GM11168 (cell line): Measurements from ENCODE around the gene TM6SF1.
"Not testable (repeated sequence)": the region's sequence is repeated elsewhere in the genome, so short reads cannot be mapped to it uniquely, and the experiment has no call there.

Source experiments
- in situ Hi-C: fragments of 300-500 bp; cut with MboI; formaldehyde crosslinking; loops from one replicate; pipeline ENCODE4 v1.12.0; 2022; ENCODE audit warnings: low sequenced_read_pairs; ENCODE audit not compliant: unreplicated experiment

The TM6SF1 gene

DNA sequence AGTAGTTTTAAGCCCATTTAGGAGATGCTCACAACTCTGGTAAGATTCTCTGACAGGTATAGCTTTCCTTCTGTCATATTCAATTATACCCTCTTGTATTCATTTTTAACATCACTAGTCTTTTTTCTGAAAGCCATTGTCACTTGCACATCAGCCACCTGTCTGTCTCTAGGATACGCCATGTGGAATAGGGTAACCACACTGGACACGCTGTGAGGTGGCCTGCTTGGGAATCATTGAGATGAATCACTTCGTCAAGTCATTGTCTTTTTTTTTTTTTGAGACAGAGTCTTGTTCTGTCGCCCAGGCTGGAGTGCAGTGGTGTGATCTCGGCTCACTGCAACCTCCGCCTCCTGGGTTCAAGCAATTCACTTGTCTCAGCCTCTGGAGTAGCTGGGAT is 7.4 kb downstream of the TM6SF1 start:
- in situ Hi-C loops: no loop called here

DNA sequence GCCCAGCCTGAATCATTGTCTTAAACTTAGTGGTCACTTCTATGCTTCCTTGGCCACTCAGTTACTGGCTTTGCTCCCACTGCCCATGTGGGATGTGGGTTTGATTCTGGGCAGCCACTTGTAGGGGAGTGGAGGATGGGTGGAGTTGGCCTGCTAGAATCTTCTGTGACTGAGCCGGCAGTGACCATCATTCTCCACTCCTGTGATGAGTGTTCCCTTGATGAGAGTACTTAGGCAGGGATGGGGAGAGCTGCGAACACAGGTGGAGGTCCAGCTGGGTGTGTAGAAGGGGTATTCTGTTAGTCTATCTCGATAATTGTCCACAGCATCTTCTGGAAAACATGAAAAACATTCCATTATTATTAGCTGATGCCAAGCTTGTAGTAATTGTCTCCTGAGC is 8.0 kb downstream of the TM6SF1 start:
- in situ Hi-C loops: no loop called here

DNA sequence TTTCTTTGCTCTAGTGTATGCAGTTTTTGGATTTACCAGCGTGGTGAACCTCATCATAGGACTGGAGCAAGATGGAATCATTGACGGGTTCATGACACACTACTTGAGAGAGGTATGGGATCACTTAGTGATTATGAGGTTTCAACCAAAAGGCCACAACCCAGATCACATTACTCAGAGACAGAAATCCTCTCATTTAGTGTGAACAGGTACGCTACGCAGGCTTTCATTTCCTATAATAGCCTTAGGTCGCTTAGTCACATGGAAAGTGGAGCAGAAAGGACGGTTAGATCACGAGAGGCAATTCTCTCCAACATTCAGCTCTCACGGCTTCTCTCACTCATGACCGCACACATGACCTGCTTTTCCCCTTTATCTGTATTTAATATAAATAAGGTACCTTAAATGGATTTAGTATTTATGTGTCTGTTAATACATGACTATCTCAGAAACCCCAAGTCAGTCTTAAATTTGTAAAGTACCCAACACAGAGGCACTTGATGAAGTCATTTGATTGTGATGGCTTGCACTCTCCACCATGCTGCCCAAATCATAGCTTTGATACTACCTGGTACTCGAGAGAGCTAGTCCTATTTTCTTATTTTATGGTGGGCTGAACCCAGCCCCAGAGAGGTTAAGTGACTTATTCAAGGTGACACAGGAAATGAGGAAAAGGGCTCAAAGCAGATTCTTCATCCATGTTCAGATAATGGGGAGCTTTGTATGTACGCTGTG is 8.6 kb downstream of the TM6SF1 start:
- in situ Hi-C loops: no loop called here

DNA sequence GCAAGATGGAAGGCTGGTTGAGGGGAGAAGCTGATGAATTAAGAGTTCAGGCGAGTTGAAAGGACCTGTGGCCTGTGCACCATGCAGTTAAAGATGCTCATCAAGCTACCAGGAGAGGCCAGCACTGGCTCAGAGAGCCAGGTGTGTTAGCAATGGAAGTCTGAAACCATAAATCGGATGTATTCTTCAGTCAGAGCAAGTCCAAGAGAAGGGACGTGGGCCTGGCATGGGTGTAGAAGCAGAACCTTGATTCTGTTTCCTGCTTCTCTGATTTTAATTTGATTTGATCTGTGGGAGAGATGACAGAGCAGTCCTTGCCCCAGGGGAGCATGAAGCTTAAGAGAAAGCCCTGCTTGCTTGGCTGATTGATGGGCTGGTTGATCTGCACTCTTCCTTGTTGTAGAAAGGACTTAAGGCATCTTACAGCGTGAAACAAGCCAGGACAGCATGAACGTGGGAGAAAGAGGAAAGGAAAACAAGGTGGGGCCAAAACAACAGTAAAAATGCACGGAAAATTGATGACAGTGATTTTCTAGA is 10.9 kb downstream of the TM6SF1 start:
- in situ Hi-C loops: no loop called here

DNA sequence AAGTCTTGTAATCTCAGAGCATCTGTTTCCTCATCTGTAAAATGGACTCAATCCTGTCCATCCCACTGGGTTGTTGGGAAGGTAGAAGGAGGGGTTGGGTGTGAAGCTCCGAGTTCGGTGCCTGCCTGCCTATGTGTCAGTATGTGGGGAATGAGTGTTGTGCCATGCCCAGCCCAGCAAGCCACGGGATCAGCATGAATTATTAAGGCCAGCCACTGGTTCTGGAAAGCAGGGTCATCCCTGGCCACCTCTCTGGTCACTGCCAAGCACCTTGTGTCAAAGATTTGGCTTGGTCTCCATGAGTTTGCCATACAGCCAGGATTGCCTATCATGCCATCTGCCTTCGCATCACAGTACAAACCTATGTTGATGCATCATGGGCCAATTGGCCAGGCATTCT is 11.5 kb downstream of the TM6SF1 start:
- in situ Hi-C loops: no loop called here

DNA sequence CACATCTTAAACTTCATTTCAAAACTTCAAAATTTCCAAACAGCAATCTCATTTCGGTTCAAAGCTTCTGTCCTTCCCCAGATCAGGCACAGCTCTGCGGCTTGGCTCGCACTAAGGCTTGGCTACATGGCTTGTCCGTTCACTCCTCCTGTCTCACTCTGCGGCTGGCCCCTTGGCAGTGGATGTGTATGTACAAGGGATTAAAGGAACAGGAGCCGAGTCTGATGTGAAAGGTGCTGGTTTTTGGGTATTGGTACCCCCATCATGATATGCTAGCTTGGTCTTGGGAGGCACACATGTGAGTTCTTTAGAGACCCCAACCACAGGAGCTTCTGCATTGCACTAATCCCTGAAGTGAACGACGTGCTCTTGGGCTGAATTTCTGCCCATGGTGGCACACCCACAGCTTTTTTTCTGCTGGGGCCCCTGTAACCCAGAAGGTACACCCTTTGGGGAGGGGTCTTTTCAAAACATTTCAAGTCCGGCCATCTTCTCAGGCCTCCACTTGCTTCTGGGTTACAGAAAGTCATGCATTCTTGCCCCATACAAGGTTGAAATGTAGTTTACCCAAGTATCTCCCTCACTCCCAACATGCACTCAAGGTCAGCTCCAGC is 12.6 kb downstream of the TM6SF1 start:
- in situ Hi-C loops: no loop called here

DNA sequence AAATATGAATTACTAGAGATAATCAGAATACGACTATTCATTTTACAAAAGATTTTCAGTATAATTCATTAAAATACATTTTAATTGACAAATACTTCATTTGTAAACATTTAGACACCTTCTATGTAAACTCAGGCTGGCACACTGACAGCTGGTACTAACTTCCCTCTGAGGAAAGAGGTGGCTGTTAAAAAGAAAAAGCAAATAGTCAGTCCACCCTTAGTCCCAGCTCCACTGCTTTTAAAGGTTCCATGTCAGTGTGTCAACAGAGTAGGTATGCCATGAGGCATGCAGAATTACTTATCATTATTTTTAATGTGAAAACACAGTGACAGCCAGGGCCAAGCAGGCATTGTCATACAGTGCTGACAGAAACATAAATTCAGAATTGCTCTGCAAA is 16.1 kb downstream of the TM6SF1 start:
- in situ Hi-C loops: no loop called here

DNA sequence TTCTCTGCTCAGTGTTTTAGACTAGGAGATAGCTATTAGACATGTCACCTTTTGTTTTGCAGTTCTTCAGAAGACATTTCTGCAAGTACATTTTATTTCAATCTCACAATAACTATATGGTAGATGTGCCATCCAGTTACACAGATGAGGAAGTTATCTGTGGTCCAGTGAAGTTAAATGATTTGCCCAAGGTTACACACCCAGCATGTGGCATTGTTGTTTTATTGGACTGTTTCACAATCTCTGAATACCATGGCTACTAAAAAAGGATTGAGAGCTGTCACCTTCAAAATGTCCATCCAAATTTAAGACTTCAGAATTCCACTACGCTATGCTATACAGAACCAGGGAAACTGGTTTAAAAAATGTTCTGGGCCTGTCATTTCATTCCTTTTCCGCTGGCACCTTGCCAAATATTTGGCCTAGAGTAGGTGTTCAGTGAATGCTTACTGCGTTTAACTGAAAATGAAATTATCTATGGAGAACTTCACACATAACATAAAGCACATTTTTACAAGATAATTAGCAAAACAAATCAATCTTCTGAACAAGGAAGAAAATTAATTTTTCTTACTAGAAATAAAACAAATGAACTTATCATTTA is 20.2 kb downstream of the TM6SF1 start:
- in situ Hi-C loops: no loop called here

DNA sequence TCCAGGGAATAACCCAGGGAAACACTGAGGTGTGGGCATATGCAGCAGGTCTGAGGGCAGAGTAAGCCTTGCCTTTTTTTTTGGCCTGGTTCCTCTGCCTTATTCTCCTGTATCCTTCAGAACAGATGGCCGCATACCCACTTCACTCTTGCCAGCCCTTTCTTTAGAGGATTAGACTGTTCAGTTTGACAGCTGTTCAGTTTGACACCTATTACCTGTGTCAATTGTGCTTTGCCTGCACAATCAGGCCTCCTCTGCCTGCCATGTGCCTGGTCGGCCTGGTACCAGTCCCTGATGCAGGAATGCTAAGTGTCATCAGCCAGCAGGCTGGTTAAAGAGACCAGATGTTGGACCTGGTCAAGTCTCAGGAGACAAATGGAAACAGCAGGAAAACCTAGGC is 22.3 kb downstream of the TM6SF1 start:
- in situ Hi-C loops: no loop called here

DNA sequence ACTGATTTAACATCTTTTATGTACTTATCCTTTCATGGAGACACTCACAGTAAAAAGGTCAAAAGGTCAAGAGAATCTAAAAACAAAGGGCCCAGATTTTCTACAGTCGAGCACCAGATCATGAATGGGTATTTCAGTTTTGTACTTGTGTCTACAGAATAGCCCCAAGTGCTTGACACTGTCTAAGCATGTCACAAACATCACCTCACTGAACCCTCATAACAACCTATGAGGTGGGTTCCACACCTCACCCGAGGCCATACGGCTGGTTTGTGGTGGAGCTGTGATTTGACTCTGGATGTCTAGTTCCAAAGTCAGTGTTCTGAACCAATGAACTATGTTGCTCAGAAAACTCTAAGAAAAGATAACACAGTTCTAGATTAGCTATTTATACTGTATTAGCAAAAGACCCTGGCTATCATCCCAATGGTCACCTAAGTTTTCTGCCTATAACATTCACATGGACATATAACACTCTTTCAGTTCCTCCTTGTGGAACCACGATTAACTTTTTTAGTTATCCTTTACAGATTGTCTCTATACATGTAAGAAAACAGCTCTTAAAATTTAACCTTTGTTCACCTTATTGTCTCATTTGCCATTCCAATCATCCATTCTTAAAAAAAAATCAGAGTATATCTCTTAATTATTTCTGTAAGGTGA is 25.5 kb downstream of the TM6SF1 start:
- in situ Hi-C loops: no loop called here

DNA sequence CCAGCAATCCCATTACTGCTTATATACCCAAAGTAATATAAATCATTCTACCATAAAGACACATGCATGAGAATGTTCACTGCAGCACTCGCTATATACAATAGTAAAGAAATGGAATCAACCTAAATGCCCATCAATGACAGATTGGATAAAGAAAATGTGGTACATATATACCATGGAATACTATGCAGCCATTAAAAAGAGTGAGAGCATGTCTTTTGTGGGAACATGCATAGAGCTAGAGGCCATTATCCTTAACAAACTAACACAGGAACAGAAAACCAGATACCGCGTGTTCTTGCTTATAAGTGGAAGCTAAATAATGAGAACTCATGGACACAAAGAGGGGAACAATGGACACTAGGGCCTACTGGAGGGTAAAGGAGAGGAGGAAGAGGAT is 34.7 kb downstream of the TM6SF1 start:
- in situ Hi-C loops: not testable (repeated sequence)

DNA sequence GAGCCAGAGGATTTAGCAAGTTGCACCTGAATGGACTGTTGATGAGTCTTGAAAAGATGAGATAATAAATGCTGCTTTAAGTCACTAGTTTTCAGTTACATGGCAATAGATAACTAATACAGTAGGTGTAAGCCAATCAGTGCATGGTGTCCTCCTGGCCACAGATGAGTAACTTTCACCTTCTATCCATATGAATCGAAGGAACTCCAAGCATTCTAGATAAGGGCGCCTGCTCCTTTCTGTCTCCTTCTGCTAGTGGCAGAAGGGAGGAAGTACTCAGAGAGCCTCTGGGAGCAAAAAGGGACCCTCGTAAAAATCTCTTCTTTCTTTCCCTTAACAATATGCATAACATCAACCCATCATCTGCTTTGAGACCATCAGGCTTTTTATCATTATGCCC is 37.3 kb downstream of the TM6SF1 start:
- in situ Hi-C loops: no loop called here

DNA sequence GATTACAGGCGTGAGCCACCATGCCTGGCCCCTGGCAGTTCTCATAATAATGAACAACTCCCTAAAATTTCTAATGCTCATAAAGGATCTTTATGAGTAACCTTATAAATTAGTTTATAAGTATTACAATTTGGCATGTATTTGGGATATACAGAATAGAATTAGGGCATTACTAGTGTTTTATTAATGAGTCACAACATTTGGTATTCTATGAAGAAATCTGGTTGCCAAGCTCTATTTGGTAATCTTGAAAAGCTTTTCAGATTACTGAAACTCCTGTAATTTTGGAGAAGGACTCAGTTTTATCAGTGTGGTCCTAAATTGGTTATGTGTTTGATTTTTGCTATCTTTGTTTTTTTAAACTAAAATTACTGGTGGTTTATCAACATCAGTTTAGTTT is 45.8 kb downstream of the TM6SF1 start:
- in situ Hi-C loops: no loop called here

DNA sequence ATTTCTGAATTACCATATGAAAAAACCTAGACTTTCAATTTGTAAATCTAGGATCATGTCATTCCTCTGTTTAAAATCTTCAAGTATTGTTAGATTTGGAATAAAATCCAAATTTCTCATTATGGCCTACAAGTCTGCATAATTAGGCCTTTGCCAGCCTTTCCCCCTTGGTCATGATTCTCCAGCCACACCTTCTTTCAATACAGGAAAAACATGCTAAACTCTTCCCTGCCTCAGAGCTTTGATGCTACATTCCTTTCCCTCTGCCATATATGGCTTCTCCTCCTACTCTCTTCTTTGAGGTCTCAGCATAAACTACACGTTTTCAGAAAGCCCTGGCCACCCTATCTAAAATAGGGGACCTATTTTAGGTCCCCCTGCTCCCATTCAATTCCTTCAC is 48.5 kb downstream of the TM6SF1 start:
- in situ Hi-C loops: no loop called here

DNA sequence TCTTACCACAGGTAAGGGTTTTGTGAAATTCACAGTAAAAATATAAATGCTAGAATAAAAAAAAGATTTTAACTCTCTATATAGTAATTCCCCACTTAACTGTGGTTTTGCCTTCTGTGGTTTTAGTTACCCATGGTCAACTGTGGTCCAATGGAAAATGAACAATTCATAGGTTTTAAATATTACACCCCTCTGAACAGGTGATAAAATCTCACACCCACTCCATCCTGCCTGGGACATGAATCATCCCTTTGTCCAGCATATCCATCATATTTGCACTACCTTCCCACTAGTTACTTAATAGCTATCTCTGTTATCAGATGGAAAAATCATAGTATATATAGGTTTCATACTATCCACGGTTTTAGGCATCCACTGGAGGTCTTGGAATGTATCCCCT is 50.9 kb downstream of the TM6SF1 start:
- in situ Hi-C loops: no loop called here

DNA sequence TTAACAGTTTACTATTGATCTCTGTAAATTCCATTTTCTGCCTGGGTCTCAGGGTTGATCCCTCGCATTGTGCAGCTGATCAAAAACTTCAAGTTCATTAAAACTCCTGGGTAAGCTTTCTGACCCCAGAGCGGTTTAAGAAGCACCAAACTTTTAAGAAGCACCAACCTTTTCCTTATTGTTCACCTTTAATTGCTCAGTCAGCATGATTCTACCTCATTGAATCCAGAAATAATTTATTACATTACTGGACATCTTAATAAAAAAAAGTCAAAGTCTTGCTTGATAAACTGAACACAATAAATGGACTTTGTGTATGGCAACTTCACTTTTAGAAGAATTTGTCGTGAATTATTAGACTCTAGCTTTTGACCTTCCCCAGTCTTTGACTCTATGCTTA is 53.3 kb downstream of the TM6SF1 start:
- in situ Hi-C loops: no loop called here

DNA sequence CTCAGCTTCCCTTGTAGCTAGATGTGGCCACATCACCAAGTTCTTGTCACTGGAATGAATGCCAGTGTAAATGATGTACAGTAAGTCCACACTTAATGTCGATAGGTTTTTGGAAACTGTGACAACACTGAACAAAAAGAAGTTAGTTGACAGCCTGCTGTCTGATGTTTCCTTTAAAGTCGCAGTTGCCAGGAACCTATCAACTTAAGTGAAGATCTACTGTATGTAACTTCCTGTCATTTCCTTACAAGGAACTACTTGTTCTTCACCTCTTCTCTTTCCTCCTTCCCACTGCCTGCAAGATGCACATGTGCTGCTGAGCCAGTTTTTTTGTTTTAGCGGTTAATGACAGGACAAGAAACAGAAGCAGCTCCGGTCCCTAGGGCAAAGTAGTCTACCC is 55.6 kb downstream of the TM6SF1 start:
- in situ Hi-C loops: no loop called here

DNA sequence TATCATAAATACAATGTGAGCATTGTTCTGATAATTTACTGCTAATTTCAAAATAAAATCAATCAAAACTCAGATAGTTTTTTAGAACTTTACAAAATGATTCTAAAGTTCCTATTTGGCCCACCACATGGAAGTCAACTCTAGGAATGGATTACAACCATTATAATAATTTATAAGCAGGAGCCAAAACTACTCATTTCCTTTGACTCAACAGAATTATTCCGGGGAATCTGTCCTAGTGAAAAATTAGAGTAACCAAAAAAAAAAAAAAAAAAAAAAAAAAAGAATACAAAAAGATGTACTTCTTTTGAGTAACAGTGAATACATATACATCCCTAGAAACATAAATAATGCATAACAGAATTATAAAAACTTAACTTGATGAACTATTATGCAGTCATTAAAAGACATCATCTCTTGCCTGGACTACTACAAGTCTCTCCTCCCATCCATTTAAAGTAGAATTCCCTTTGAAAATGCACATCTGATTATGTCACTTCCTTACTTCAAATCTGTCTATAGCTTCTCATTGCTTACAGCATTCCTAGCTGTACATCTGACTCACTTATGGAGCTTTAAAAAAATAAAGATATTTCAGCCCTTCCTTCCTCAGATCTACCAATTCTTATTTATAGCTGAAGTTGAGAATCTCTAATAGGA is 56.8 kb downstream of the TM6SF1 start:
- in situ Hi-C loops: no loop called here

DNA sequence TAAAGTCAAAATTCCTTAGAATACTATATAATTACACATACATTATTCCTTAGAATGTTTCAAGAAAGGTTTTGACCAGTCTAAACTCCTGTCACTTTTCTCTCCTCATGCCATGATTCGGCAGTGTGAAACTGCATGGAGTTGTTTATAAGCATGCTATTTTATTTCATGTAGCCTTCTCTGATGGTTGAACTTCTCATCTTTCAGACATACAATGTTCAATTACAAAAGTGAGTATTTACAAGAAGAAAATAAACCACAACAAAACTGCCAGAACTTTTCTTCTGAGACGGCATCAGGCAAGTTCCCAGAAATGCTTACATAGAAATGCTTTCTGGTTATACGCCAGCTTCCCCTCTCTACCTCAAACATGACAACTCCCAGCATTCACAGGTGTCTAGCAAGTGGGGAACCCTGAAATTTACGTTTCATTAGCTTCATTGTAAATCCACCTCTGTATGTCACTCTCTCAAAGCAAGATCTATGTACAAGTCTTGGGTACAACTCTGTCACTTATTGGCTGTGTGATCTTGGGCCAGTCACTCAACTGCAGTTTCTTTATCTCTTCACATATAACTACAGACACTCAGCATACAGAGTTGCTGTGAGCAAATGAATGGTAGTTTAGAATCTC is 57.4 kb downstream of the TM6SF1 start:
- in situ Hi-C loops: no loop called here

DNA sequence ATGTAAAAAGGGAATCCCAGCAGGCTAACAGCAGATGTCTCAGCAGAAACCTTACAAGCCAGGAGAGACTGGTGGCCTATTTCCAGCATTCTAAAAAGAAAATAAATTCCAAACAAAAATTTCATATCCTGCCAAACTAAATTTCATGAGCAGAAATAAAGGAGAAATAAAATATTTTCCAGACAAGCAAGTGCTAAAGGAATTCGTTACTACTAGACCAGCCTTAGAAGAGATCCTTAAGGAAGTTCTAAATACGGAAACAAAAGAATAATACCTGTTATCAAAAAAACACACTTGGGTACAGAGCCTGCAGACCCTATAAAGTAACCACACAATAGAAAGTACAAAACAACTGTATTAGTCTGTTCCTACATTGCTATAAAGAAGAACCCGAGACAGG is 58.8 kb downstream of the TM6SF1 start:
- in situ Hi-C loops: no loop called here
